GM19324 (cell line): ENCODE results near the gene RAI1.
A peak's percentile ranks its signal among the peaks of the same experiment; 100 is the strongest.
"Not testable (repeated sequence)": the region's sequence is repeated elsewhere in the genome, so short reads cannot be mapped to it uniquely, and the experiment has no call there.

Source experiments
- ATAC-seq: cut with Tn5 transposase; IDR thresholded peaks from one replicate; pipeline ENCODE4 v1.9.1; 2021; ENCODE audit warnings: mild to moderate bottlenecking, moderate library complexity; ENCODE audit not compliant: unreplicated experiment, low FRiP score

The RAI1 gene, protein sequence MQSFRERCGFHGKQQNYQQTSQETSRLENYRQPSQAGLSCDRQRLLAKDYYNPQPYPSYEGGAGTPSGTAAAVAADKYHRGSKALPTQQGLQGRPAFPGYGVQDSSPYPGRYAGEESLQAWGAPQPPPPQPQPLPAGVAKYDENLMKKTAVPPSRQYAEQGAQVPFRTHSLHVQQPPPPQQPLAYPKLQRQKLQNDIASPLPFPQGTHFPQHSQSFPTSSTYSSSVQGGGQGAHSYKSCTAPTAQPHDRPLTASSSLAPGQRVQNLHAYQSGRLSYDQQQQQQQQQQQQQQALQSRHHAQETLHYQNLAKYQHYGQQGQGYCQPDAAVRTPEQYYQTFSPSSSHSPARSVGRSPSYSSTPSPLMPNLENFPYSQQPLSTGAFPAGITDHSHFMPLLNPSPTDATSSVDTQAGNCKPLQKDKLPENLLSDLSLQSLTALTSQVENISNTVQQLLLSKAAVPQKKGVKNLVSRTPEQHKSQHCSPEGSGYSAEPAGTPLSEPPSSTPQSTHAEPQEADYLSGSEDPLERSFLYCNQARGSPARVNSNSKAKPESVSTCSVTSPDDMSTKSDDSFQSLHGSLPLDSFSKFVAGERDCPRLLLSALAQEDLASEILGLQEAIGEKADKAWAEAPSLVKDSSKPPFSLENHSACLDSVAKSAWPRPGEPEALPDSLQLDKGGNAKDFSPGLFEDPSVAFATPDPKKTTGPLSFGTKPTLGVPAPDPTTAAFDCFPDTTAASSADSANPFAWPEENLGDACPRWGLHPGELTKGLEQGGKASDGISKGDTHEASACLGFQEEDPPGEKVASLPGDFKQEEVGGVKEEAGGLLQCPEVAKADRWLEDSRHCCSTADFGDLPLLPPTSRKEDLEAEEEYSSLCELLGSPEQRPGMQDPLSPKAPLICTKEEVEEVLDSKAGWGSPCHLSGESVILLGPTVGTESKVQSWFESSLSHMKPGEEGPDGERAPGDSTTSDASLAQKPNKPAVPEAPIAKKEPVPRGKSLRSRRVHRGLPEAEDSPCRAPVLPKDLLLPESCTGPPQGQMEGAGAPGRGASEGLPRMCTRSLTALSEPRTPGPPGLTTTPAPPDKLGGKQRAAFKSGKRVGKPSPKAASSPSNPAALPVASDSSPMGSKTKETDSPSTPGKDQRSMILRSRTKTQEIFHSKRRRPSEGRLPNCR (N-terminal part only)

DNA sequence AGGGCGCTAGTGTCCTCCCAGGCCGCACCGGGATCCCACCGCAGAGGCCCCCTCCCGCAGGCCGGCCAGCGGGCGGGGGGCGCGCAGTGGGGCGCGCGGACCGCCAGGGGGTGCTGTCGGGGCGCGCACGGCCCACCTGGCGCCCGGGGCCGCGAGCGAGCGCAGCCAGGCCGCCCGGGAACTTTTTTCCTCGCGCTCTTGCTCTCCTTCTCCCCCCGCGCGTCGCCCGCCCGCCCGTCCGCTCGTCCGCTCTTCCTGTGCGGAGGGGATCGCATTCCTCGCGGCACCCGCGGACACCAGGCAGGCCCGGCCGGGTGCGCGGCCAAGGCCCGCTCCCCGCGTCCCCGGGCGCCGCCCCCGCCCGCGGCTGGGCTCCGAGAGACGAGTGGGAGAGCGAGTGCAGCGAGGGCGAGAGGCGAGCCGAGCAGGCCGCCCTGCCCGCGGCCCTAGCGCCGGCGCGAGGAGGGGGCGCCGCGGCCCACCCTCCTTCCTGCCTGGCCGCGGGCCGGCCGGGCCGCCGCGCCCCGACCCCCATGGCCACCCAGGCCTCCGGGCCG lies at the start of gene RAI1:
TSS of gene RAI1 (plus strand) at position 272 of the 557 bp plus-strand sequence. CDS start 111,491 bp downstream, outside the sequence.
- peak; percentile 51 for ATAC-seq

DNA sequence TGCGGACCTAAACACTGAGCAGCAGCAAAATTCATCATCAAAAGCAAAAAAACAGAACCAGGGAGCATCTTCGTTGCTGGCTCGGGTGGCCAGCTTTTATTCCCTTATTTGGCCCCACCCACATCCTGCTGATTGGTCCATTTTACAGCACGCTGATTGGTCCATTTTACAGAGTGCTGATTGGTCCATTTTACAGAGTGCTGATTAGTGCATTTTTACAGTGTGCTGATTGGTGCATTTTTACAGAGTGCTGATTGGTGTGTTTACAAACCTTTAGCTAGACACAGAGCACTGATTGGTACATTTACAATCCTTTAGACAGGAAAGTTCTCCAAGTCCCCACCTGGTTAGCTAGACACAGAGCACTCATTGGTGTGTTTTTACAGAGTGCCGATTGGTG lies 48.6 kb upstream of the RAI1 start:
- not testable (repeated sequence) for ATAC-seq

DNA sequence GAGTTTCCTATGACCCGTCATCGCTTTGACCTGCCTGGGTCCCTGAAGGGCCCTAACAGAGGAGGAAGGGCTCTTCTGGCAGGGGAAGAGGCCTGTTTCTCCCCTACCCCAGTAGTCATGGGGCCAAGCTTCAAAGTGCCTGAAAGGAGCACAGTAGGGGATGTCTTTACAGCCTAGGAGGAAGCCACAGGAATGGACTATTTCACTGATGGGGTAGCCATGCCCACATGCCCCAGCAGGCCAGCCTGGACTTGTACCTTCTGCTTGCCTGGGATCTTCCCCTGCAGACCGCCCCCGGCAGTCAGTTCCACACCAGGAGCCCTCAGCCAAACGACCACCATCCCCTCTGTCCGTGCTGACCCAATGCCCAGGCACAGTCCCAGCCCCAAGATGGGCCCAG lies 47.9 kb upstream of the RAI1 start:
- ATAC-seq: no peak

DNA sequence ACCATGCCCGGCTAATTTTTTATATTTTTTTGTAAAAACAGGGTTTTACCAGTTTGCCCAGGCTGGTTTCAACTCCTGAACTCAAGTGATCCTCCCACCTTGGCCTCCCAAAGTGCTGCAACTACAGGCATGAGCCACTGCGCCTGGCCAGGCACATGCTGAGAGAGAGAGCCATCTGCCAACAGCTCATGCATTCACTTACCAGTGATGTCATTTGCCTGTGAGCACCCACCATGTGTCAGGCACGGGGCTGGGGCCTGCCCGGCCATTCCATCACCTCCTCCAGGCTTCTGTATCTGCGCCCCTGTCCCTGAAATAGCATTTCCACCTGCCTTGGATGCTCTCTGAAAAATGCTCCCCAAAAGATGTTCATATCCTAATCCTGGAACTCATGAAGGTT lies 46.1 kb upstream of the RAI1 start:
- ATAC-seq: no peak

DNA sequence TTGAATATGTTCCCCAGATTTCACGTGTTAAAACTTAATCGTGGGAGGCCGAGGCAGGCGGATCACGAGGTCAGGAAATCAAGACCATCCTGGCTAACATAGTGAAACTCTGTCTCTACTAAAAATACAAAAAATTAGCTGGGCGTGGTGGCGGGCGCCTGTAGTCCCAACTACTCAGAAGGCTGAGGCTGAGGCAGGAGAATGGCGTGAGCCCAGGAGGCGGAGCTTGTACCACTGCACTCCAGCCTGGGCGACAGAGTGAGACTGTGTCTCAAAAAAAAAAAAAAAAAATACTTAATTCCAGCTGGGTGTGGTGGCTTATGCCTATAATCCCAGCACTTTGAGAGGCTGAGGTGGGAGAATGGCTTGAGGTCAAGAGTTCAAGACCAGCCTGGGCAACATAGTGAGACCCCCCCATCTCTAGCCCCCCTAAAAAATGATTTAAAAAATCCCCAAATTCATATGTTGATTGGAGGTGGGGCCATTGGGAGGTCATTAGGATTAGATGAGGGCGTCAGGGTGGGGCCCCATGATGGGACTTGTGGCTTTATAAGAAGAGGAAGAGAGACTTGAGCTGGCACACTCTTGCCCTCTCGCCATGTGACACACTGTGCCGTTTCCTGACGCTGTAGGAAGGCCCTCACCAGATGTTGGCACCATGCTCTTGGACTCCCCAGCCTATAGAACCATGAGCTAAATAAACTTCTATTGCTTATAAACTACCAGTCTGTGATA lies 45.6 kb upstream of the RAI1 start:
- ATAC-seq: not testable (repeated sequence)

DNA sequence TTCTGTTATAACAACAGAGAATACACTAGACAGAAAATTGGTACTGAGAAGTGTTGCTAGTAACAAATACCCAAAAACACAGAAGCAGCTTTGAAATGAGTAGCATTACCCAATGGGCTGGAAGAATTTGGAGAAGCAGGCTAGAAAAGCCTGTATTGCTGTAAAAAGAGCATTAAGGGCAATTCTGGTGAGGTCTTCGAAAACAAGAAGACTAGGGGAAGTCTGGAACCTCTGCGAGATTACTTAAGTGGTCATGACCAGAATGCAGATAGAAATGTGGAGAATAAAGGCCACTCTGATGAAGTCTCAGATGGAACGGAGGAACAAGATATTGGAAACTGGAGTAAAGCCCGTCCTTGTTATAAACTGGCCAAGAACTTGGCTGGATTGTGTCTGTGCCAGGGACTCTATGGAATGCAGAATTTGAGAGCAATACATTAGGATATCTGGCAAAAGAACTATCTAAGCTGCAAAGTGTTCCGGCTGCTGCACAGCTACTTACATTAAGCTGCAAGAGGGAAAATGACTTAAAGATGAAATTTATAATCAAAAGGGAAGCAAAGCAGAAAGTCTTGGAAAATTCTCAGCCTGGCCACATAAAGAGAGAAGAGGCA lies 44.9 kb upstream of the RAI1 start:
- no peak for ATAC-seq

DNA sequence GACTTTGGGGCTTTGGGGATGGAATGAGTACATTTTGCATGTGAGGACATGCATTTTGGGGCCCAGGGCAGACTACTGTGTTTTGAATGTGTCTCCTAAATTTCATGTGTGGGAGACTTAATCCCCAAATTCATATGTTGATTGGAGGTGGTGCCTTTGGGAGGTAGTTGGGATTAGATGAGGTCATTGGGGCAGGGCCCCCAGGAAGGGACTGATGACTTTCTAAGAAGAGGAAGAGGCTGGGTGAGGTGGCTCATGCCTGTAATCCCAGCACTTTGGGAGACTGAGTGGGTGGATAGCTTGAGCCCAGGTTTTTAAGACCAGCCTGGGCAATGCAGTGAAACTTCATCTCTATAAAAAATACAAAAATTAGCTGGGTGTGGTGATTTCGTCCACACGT lies 42.8 kb upstream of the RAI1 start:
- ATAC-seq: no peak

DNA sequence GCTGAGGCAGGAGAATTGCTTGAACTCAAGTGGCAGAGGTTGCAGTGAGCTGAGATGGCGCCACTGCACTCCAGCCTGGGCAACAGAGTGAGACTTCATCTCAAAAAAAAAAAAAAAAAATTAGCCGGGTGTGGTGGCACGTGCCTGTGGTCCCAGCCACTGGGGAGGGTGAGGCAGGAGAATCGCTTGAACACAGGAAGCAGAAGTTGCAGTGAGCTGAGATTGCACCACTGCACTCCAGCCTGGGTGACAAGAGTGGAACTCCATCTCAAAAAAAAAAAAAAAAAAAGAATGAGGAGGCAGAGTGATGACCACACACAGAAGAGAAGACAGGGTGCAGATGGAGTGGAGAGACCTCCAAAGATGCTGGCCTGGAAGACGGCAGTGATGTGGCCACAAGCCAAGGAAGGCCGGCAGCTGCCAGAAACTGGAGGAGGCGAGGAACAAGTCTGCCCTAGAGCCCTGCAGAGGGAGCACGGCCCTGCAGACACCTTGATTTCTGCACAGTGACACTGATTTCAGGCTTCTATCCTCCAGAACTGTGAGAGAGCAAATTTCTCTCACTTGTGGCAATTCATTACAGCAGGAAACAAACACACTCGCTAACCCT lies 41.5 kb upstream of the RAI1 start:
- ATAC-seq: not testable (repeated sequence)

DNA sequence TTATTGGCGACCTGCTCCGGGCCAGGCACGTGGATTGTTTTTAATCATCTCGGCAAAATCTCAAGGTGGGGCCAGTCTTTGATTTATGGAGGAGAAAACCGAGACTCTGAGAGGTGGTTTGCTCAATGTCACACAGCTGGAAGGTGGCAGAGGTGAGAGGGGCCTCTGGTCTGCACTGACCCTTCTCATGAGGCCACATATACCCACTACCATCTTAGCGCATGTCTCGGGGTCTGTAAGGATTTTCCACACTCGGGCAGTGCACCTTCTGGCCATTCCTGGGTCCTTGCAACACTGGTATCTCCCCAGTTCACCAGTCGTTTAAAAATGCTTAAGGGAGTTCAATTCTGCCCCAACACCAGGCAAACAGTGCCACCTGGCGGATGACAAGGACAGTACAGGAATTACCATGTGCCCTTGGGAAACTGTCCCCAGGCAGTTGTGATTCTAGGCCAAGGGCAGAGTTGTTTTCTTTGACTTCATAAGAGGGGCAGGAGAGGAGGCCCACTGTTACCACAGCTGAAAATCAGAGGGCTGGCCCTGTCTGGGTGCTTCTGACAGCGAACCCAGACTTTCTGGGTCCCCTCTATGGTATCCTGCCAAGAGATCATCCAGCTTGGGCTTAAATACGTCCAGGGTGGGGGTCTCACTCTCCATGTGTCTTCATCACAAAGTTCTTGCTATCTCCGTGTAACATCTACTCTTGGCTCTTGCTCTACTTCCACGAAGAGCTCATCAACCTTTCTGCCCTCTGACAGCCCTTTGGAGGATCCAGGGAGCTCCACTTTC lies 39.4 kb upstream of the RAI1 start:
- ATAC-seq: no peak

DNA sequence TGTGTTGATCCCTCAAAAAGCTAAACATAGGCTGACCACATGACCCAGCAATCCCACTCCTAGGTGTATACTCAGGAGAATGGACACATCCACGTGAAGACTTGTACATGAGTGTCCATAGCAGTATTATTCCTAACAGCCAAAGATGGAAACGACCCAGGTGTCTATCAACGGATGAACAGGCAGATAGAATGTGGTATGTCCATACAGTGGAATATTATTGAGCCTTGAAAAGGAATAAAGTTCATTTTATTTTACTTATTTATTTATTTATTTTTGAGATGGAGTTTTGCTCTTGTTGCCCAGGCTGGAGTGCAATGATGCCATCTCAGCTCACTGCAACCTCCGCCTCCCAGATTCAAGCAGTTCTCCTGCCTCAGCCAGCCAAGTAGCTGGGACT lies 36.1 kb upstream of the RAI1 start:
- not testable (repeated sequence) for ATAC-seq

DNA sequence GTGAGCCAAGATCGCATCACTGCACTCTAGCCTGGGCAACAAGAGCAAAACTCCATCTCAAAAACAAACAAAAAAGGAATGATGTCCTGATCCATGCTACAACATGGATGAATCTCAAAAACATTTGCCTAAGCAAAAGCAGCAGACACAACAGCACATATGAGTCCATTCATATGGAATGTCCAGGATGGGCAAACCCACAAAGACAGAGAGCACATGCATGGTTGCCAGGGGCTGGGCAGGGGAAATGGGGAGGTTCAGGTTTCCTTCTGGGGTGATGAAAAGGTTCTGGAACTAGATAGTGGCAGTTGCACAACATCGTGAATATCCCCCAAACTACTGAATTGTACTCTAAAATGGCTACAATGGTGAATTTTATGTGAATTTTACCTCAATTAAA lies 35.3 kb upstream of the RAI1 start:
- ATAC-seq: no peak

DNA sequence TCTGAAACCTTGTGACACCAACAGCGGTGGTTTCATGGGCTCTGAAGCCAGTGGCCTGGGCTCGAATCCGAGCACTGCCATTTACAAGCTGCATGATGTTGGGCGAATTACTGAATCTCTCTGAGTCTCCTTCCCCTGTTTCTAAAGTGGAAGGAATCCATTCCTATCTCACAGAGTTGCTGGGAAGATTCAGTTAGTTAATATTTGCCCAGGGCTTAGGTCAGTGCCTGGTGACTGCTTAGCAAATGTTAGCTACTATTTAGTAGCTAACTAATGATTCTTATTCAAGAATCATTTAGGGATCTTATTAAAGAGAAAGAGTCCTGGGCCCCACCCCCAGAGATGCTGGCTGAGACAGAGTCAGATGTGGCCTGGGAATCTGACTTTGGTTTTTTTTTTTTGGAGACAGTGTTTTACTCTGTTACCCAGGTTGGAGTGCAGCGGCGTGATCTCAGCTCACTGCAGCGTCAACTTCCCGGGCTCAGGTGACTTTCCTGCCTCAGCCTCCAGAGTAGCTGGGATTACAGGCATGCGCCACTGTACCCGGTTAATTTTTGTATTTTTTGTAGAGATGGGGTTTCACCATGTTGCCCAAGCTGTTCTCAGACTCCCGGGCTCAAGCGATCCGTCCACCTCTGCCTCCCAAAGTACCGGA lies 33.6 kb upstream of the RAI1 start:
- no peak for ATAC-seq

DNA sequence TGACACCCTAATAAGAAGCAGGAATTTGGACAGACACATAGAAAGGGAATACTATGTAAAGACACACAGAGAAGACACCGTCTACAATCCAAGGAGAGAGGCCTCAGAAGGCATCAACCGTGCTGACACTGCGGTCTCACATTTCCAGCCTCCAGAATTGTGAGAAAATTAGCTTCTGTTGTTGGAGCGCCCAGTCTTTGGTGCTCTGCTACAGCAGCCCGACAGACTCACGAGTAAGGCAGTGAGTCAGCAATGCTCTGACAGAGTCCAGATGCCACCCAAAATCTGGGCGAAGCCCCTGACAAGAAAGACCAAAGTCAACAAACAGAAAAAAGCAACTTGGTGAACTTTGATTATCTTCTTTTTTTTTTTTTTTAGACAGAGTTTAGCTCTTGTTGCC lies 32.5 kb upstream of the RAI1 start:
- no peak for ATAC-seq

DNA sequence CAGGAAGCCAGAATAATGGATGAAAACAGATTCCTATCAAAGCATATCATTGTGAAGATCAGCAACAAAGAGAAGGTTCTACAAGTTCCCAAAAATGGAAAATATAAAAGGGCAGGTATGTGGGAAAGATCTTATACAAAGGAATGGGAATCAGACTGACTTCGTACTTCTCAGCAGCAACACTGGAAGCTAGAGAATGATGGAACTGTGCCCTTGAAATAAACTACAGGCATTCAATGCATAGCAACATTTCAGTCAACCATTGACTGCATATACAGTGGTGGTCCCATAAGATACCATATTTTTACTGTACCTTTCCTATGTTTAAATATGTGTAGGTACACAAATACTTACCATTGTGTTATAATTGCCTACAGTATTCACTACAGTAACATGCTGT lies 30.3 kb upstream of the RAI1 start:
- ATAC-seq: no peak

DNA sequence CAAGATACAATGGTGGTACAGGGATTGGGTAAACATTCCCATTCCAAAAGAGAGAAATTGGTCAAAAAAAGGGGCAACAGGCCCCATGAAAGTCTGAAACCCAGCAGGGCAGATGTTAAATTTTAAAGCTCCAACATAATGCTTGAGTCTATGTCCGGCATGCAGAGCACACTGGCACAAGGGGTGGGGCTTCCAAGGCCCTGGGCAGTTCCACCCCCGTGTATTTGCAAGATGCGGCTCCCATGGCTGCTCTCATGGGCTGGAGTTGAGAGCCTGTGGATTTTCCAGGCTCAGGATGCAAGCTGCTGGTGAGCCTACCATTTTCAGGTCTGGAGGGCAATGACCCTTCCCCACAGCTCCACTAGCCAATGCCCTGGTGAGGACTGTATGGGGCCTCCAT lies 27.9 kb upstream of the RAI1 start:
- no peak for ATAC-seq

DNA sequence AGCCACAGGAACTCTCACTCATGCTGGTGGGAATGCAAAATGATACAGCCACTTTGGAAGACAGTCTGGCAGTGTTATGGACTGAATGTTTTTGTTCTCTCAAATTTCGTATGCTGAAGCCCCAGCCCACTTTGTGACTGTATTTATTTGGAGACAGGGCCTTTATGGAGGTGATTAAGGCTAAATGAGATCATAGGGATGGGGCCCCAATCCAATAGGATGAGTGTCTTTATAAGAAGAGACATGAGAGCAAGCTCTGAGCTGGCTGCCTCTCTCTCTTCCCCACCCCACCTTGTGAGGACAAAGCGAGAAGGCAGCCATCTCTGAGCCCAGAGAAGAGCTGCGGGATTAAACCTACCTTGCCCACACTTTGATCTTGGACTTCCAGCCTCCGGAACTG lies 21.9 kb upstream of the RAI1 start:
- ATAC-seq: no peak

DNA sequence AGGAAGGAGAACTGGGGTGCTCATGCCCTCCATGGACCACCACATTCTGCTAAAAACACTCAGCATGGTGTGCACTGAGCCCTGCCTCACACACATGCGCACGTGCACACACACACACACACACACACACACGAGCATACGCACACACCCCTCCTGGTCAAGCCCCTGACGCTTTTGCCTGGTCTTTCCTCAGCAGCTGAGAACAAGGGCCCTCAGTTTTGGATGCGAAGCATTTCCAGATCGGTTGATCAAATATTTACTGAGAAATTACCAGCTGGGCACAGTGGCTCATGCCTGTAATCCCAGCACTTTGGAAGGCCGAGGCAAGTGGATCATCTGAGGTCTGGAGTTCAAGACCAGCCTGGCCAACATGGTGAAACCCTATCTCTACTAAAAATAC lies 20.1 kb upstream of the RAI1 start:
- no peak for ATAC-seq

DNA sequence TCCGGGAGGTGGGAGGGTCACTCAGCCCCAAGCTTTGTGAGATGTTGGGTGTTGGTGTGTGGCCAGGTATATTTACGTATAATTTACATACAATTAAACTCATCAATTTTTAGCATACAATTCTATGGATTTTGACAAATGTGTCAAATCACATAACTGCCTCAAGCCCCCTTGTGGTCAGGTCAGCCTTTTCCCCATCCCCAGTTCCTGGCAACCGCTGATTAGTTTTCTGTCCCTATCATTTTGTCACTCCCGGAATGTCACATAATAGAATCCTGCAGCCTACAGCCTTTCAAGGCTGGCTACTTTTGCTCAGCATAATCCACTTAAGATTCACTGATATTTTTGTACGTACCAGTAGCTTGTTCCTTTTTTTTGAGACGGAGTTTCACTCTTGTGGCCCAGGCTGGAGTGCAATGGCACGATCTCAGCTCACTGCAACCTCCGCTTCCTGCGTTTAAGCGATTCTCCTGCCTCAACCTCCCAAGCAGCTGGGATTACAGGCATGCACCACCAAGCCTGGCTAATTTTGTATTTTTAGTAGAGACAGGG lies 19.3 kb upstream of the RAI1 start:
- ATAC-seq: no peak
